ENCODE results near the gene CSTF1. TPM values are rescaled to one million over a fixed set of nuclear protein-coding genes. Genes with fewer than 3 reads are reported as not detected.

CSTF1 gene
- total RNA-seq, 6 experiments from 2014 or later = 32.1 to 40.5 (median 34.6) TPM

DNA sequence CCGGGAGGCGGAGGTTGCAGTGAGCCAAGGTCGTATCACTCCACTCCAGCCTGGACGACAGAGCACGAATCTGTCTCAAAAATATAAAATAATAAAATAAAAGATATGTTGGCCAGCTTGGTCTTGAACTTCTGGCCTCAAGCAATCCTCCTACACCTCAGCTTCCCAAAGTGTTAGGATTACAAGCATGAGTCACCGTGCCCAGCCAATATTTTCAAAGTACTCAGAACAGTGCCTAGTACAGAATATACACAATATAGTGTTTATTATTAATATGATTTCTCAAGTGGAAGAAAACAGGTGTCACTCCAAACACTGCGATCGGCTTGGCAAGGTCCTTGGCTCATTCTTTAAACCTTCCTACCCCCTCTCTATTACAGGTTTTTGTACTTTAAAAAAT, 30.5 kb upstream of the CSTF1 start:
- H3K36me3 Mint-ChIP-seq (ENCODE audit: low read depth) = peaks cover 8% of the 10 kb centered on the region; the same call in 1 of the 2 replicates
- H3K4me1 Mint-ChIP-seq (ENCODE audit: low read depth) = peaks cover 44% of the 10 kb centered on the region
- TF ChIP-seq, protein P1, sequence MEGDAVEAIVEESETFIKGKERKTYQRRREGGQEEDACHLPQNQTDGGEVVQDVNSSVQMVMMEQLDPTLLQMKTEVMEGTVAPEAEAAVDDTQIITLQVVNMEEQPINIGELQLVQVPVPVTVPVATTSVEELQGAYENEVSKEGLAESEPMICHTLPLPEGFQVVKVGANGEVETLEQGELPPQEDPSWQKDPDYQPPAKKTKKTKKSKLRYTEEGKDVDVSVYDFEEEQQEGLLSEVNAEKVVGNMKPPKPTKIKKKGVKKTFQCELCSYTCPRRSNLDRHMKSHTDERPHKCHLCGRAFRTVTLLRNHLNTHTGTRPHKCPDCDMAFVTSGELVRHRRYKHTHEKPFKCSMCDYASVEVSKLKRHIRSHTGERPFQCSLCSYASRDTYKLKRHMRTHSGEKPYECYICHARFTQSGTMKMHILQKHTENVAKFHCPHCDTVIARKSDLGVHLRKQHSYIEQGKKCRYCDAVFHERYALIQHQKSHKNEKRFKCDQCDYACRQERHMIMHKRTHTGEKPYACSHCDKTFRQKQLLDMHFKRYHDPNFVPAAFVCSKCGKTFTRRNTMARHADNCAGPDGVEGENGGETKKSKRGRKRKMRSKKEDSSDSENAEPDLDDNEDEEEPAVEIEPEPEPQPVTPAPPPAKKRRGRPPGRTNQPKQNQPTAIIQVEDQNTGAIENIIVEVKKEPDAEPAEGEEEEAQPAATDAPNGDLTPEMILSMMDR (IDR thresholded peaks at IDR 0.05) = no peak
- H3K4me3 Mint-ChIP-seq = no peak overlapping the region
- no peaks in the 10 kb centered on the region for H3K9me3 Mint-ChIP-seq
- peaks cover 5% of the 10 kb centered on the region; the same call in 1 of the 2 replicates for H3K27me3 Mint-ChIP-seq (ENCODE audit: insufficient read depth)
- H3K27ac Mint-ChIP-seq = no peak overlapping the region
- DNase-seq = no peak

- DNase-seq = no peak
- TF ChIP-seq, protein P1 (IDR thresholded peaks at IDR 0.05) = no peak
Measured at GRCh38 chr20:56362833-56363413, 29.5 kb upstream of the CSTF1 start.

GRCh38 chr20:56363491-56363890, 29.0 kb upstream of the CSTF1 start:
- Mint-ChIP-seq H3K9me3 (no peaks in the 10 kb centered on the region), H3K36me3 (ENCODE audit: low read depth) (peaks cover 17% of the 10 kb centered on the region), H3K27ac (no peak overlapping the region), H3K4me3 (no peak overlapping the region), H3K4me1 (ENCODE audit: low read depth) (peaks cover 35% of the 10 kb centered on the region), H3K27me3 (ENCODE audit: insufficient read depth) (peaks cover 5% of the 10 kb centered on the region; the same call in 1 of the 2 replicates)
- TF ChIP-seq, protein P1 (IDR thresholded peaks at IDR 0.05) = no peak
- DNase-seq = no peak

More at GRCh38 chr20:56362833-56363413, 29.5 kb upstream of the CSTF1 start:
- no peaks in the 10 kb centered on the region for H3K9me3 Mint-ChIP-seq
- H3K4me3 Mint-ChIP-seq = no peak overlapping the region
- H3K36me3 Mint-ChIP-seq (ENCODE audit: low read depth) = peaks cover 11% of the 10 kb centered on the region
- H3K27ac Mint-ChIP-seq = no peak overlapping the region
- peaks cover 41% of the 10 kb centered on the region for H3K4me1 Mint-ChIP-seq (ENCODE audit: low read depth)
- H3K27me3 Mint-ChIP-seq (ENCODE audit: insufficient read depth) = peaks cover 5% of the 10 kb centered on the region; the same call in 1 of the 2 replicates

DNA sequence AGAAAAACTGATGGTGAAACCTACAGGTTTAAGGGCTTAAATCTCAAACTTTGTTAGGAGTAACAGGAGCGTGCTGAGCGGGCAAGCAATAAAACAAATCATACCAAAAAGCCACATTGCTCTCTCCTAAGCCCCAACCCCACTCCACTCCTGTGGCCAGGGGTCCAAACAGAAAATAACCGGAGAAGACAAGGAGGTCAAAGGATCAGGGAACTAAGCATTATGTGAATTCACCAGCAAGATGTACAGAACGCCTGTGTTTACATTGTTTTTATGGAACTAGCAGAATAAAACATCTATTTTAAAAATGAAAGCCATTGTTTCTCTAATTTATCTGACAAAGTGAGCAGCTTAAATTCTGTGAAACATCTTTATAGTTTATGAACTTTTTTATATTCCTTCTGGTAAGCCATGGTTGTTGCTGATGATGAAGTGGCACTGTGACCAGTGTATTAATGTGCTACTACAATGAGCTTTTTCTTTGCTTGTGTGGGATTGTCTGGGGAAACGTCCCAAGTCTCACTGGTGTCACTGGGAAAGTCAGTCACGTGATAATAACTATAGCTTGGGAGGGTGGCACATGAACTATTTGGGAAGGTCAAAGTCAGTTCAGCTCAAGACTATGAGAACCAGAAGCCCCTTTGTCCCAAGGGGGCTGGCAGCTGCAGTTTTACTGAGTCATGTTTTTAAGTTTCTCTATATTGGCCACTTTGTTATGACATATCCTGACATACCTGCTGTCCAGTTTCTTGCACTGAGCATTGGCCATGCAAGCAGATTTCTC, 23.9 kb upstream of the CSTF1 start:
- Mint-ChIP-seq H3K36me3 (ENCODE audit: low read depth) (peaks cover 31% of the 10 kb centered on the region), H3K27me3 (ENCODE audit: insufficient read depth) (peaks cover 3% of the 10 kb centered on the region)

DNA sequence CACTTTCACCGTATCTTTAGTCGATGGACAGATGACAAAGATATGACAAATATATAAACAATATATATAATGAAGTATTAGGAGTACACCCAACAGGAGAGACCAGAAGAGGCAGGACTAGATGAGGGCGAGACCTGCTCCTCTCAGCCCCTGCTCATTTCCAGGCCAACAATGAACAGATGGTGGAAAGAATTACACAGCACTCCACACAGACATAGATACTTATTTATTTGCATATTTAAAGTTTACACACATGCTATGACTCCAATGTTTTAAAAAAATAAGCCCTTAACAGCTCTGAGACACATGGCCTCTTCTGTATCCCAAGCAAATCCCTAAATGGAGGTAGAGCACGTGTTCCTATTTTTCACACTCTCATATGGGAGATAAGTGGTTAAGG, 23.3 kb upstream of the CSTF1 start:
- TF ChIP-seq, protein P1 (IDR thresholded peaks at IDR 0.05) = no peak
- no peak for DNase-seq
- no peak overlapping the region for H3K4me3 Mint-ChIP-seq
- peaks cover 34% of the 10 kb centered on the region for H3K36me3 Mint-ChIP-seq (ENCODE audit: low read depth)
- H3K4me1 Mint-ChIP-seq (ENCODE audit: low read depth) = peaks cover 17% of the 10 kb centered on the region
- peak overlapping the region; percentile 26; the same call in 1 of the 2 replicates for H3K27ac Mint-ChIP-seq
- peaks cover 3% of the 10 kb centered on the region for H3K27me3 Mint-ChIP-seq (ENCODE audit: insufficient read depth)
- no peaks in the 10 kb centered on the region for H3K9me3 Mint-ChIP-seq

More for the DNA sequence above, 23.9 kb upstream of the CSTF1 start:
- H3K4me3 Mint-ChIP-seq = no peak overlapping the region
- H3K9me3 Mint-ChIP-seq = no peaks in the 10 kb centered on the region
- H3K27ac Mint-ChIP-seq = peak overlapping the region; percentile 9; the same call in 1 of the 2 replicates
- DNase-seq = no peak
- TF ChIP-seq, protein P1 (IDR thresholded peaks at IDR 0.05) = no peak
- H3K4me1 Mint-ChIP-seq (ENCODE audit: low read depth) = peaks cover 14% of the 10 kb centered on the region

Measured in HFFc6 (cell line).